A673 (cell line): Measurements from ENCODE around the gene ALKAL2.

Source experiments
- EZH2 ChIP-seq: fragments of 200-600 bp; sonication (generic); IDR thresholded peaks from 2 replicates; pipeline ENCODE4 v1.6.1; 2017; ENCODE audit warnings: borderline replicate concordance, low read depth, mild to moderate bottlenecking, mixed read lengths, antibody characterized with exemption, low read length; ENCODE audit not compliant: poor library complexity, severe bottlenecking
- TF ChIP-seq, protein P1 (sequence below): fragments of 300-800, 200-600 bp; sonication (generic); conservative IDR thresholded peaks from 2 replicates; pipeline ENCODE4 v1.5.1; 2017; ENCODE audit warnings: low read depth, mild to moderate bottlenecking, antibody characterized with exemption, low read length, moderate library complexity, mixed read lengths

DNA sequence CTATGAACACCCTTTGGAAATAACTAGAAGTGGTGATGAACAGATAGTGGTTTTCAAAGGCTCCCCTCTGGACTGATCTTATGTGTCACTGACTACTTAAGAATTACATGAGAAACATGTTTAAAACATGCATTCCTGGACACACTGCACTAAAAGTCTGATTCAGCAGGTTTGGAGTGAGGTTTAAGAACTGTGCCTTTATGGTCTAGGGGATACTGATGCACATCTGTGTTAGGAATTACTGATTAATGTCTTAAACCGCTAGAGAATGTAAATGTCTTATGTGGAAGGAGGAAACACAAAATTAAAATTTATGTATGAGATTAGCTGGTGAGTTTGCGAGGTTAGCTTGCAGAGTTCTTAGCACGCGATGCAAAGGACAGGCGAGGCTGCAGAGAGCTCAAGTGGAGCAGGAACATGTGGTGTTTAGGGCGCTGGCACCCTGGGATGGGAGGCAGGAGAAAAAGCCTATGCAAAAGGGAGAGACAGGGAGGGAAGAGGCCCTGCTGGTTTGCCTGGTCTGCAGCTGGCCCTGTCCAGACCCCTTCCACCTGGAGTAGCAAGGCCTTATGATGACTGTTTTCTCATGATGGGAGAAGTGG, 35.8 kb downstream of the ALKAL2 start:
- TF ChIP-seq, protein P1, sequence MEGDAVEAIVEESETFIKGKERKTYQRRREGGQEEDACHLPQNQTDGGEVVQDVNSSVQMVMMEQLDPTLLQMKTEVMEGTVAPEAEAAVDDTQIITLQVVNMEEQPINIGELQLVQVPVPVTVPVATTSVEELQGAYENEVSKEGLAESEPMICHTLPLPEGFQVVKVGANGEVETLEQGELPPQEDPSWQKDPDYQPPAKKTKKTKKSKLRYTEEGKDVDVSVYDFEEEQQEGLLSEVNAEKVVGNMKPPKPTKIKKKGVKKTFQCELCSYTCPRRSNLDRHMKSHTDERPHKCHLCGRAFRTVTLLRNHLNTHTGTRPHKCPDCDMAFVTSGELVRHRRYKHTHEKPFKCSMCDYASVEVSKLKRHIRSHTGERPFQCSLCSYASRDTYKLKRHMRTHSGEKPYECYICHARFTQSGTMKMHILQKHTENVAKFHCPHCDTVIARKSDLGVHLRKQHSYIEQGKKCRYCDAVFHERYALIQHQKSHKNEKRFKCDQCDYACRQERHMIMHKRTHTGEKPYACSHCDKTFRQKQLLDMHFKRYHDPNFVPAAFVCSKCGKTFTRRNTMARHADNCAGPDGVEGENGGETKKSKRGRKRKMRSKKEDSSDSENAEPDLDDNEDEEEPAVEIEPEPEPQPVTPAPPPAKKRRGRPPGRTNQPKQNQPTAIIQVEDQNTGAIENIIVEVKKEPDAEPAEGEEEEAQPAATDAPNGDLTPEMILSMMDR, result no peak
- no peak for TF ChIP-seq EZH2
